Measurements from ENCODE around the gene TTF2.
A peak's percentile ranks its signal among the peaks of the same experiment; 100 is the strongest.

The TTF2 gene

GRCh38 chr1:117059678-117060440, at the start of gene TTF2:
TTF2 (plus strand) TSS chr1:117060326; CDS start chr1:117060347, 21 bp downstream.
- peak; percentile 99 for DNase-seq

DNA sequence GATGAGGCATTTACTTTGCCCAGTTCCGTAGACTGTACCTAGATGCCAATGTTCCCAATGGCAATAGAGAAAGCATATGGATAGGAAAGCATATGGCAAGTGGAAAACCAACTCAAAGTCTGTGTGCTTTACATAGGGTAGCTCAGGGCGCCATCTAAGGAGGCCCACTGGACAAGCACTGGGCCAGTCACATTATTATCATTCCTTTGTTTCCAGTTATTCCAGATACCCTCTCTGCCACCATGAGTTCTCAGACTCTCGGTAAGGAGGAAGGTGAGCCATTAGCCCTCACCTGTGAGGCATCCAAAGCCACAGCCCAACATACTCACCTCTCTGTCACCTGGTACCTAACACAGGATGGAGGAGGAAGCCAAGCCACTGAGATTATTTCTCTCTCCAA, 48.8 kb upstream of the TTF2 start:
- DNase-seq = no peak

DNA sequence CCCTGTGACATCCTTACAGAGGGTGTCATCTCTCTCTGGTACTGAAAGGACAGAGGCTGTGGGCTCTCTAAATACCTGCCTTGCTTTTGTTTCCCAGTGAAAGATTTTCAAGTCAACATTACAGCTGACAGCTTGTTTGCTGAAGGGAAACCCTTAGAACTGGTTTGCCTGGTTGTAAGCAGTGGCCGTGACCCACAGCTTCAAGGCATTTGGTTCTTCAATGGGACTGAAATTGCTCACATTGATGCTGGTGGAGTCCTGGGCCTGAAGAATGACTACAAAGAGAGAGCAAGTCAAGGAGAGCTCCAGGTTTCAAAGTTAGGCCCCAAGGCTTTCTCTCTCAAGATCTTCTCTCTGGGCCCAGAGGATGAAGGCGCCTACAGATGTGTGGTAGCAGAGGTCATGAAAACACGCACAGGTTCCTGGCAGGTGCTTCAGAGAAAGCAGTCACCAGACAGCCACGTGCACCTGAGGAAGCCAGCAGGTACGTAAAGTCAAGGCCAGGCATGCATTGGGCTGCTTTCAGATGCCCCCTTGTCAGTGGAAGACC, 46.7 kb upstream of the TTF2 start:
- DNase-seq = no peak

DNA sequence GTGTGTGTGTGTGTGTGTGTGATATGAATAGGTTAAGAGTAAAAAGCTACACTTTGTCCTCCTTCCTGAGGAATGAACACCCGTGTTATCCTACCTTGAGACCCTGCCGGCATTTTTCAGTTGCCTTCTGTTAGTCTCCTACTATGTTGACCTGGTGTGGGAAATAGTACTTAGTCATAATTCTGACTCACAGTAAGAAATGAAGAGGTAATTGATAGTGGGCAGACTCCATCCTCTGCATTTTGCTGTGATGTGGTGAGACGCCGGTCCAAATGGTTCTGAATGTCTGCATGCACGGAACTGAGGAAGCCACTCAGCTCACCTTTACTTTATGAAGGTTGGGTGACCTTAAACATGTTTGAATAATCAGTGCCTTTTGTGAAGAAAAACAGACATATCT, 45.9 kb upstream of the TTF2 start:
- no peak for DNase-seq

DNA sequence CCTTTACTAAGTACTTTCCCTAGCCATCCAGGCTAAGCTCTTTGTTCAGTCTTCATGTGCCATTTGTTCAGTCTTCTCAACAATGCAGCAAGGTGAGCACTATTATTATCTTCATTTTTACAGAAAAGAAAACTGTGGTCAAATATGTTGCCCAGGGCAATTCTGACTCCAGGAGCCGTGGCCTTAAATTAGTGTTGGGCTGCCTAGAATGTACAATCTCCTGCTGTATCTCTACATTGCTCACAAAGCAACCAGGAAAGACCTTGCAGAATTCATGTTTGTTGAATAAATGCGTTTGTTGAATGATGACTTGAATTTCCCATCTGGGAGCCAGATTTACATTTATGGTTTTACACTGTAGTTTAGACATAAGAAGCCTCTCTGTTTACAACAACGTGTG, 44.4 kb upstream of the TTF2 start:
- DNase-seq = no peak

DNA sequence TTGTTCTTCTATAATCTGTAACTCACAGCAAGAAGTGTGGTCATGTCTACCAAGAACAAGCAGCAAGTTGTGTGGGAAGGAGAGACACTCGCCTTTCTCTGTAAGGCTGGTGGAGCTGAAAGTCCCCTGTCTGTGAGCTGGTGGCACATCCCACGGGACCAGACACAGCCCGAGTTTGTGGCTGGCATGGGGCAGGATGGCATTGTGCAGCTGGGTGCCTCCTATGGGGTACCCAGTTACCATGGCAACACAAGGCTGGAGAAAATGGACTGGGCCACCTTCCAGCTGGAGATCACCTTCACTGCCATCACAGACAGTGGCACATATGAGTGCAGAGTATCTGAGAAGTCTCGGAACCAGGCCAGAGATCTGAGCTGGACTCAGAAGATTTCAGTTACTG, 43.1 kb upstream of the TTF2 start:
- no peak for DNase-seq

DNA sequence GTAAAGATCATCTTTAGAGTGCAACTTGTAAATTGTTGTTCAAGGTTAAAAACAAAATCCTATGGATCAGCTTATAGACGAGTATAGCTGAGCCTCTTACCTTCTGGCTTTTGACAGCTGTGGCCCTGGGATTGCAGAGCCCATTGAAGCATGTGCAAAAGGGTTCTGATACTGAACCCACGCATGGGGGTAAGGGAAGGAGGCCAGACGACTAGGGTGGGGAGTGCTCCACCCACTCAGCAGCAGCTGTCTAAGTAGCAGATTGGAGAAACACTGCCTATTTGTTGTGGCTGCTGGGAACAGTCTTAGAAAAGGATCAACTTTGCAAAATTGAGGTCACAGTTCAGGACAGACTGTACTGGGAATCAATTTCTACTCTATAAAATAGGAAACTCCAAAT, 42.5 kb upstream of the TTF2 start:
- no peak for DNase-seq

DNA sequence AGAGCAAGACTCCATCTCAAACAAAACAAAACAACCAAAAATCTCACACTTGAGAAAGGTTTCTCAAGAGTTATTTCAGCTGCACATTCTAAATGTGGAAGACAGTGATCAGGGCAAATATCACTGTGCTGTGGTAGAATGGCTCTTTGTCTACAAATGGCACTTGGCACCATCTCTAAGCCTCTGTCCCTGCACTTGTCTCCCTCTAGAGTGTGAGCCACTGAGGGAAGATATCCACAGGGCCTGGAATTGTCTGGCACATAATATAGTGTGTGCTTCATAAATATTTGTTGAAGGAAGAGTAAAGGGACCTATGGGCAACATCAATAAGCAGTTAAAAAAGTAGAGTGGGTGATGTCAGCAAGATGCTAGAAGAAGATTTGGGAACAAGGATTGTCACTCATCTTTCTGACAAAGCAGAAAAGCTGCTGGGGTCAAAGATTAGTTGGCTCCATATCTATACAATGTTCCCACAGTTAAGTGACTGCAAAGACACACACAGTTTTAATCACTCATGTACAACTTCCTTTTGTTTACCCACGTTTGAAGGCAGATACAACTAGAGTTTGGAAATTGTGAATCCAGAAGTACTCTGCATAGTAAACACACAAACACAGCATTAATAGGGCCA, 39.5 kb upstream of the TTF2 start:
- DNase-seq = no peak

DNA sequence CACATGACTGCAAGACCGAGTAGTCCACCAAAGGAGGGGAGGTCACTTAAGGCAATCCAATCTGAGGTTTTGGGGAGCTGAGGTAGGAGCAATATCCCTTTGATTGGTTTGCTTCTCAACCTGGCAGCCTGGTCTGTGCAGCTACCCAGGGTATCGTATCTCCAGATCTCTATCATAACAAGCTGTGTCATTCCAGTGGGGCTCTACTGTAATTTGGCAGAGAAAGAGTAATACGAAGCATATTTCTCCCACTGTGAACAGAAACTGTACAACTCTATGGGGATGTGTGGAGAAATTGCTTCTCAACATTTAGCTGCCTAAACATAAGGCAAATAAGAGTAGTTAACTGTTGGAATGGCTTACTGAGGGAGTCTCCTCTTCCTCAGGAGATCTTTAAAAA, 38.0 kb upstream of the TTF2 start:
- DNase-seq = no peak

DNA sequence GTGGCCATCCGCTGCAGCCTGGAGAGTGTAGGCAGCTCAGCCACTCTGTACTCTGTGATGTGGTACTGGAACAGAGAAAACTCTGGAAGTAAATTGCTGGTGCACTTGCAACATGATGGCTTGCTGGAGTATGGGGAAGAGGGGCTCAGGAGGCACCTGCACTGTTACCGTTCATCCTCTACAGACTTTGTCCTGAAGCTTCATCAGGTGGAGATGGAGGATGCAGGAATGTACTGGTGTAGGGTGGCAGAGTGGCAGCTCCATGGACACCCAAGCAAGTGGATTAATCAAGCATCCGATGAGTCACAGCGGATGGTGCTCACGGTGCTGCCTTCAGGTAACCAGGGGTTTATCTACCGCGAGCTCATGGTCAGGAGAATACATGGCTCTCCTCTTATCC, 34.6 kb upstream of the TTF2 start:
- no peak for DNase-seq

DNA sequence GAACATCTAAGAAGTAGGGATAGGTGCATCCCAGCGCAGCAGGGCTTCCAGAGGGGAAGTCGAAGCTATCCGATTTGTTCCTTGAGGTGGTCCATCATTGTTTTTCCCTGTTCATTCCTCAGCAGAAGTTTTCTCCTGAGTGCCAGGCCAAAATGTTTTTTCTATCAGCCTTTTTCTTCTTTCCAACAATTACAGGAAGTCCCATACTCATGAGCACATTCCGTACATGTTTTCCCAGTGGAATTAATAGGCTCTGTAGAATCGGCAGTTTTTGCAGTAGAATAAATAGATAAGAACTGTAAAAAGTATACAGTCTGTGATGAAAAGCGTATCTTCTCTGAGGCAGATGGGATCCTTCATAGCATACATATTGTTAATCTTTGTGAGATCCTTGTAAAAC, 33.8 kb upstream of the TTF2 start:
- no peak for DNase-seq

DNA sequence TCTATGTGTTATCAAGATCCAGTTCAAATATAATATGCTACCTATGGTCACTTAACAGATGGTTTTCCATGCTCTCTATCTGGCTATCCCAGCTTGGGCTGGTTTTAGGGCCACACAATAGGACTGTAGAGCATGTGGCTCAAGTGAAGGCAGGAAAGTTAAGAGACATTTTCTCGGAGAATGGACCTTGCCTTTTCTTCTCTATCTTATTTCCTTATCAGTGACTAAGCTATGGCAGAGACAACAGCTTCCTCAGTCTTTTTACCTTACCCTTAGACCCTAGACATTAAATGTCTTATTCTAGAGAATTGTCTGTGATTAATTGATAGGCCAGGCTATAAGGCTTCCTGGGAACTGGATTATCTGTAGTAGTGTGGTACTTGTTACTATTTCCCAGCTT, 30.4 kb upstream of the TTF2 start:
- no peak for DNase-seq

DNA sequence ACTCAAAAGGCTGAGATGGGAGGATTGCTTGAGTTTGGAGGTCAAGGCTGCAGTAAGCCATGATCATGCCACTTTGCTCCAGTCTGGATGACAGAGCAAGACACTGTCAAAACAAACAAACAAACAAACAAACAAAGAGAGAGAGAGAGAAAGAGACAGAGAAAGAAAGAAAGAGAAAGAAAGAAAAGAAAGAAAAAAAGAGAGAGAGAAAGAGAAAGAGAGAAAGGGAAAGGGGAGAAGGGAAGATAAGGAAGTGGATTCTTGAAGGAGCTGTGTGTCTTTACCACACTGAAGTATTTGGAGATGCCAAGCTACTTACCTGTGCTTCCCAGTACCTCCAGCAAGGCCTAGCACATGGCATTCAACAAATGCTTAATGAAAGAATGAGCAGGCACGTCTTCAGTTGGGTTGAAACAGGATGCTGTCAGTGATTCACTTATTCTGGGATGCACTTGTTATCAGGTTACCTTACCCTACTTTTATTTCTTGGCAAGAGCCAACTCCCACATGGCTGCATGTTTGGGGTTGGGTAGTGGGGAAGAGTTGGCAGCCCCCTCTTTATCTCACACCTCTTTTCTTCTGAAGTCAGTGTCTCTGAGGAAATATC, 29.8 kb upstream of the TTF2 start:
- no peak for DNase-seq

GRCh38 chr1:117032266-117032665, 27.9 kb upstream of the TTF2 start:
- no peak for DNase-seq

- no peak for DNase-seq
Observed at GRCh38 chr1:117032681-117033539, 27.2 kb upstream of the TTF2 start.

- no peak for DNase-seq
Observed at GRCh38 chr1:117033772-117034171, 26.4 kb upstream of the TTF2 start.

GRCh38 chr1:117034791-117035290, 25.3 kb upstream of the TTF2 start:
- no peak for DNase-seq

DNA sequence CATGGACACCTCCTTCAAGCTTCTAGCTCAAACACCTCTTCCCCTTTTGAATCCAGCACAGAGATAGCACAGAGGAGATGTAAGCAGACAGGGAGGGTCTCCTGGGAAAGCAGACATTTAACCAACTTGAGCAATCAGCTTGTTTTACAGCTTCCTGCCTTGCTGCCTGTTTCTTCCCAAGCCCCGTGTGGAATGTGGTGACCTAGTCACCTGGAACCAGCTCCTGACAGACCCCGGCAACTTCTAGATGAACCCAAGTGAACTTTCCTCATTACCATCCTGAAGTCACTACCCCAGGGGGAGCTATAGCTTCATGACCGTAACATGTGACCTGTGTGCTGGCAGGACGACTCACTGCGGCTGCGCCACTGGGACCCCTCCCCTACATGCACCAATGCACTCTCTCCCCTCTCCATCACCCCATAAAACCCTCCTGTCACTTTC, 24.1 kb upstream of the TTF2 start:
- no peak for DNase-seq

GRCh38 chr1:117037802-117038201, 22.3 kb upstream of the TTF2 start:
- DNase-seq = no peak

DNA sequence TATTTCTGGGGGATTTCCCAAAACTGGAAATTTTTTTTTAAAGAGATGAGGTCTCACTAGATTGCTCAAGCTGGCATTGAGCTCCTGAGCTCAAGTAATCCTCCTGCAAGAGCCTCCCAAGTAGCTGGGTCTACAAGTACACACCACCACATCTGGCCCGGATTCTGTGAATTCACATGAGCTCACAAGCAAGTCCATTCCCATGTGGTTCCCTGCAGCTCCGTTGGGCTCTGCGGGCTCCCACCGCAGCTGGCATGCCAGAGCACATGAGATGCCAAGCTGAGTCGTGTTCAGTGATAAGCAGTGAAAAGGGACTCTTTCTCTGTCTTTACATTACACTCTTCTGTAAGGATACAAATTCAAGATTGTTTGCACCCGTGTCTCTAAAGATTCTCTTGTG, 21.9 kb upstream of the TTF2 start:
- no peak for DNase-seq

- no peak for DNase-seq
Observed at GRCh38 chr1:117044217-117044616, 15.9 kb upstream of the TTF2 start.

- no peak for DNase-seq
Observed at GRCh38 chr1:117045644-117046043, 14.5 kb upstream of the TTF2 start.

- no peak for DNase-seq
Observed at GRCh38 chr1:117046781-117047180, 13.3 kb upstream of the TTF2 start.

All from NCI-H1048 (cell line).